ENCODE measurements around the gene FAM25A.

Gene FAM25A

DNA sequence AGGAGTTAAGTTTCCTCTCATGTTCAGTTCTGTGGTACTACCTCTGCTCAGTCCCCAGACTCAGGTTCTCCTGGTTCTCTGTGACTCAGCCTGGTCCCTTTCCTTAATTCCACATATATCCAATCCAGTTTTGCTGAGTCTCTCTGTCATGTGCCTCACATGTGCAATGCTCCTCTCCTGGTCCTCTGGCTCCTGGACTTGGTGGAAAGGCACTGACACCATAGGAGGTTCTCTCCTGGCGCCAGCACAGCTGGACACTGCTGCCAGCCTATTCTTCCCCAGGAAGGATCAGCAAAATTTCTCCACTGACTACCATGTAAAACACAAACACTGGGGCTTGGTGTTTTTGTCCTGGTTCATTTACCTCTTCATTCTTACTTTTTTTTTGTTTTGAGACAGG lies 46.8 kb downstream of the FAM25A start:
- DNase-seq = no peak

GRCh38 chr10:87068281-87068680 lies 48.2 kb downstream of the FAM25A start:
- no peak for DNase-seq

GRCh38 chr10:87072449-87072848 lies 52.4 kb downstream of the FAM25A start:
- no peak for DNase-seq
